ENCODE measurements around the gene CWF19L2.

The CWF19L2 gene

GRCh38 chr11:107372439-107372838, 85.2 kb downstream of the CWF19L2 start:
- Mint-ChIP-seq H3K4me1 (no peaks in the 10 kb centered on the region), H3K27ac (no peak overlapping the region), H3K9me3 (no peaks in the 10 kb centered on the region), H3K36me3 (ENCODE audit: low read depth) (no peaks in the 10 kb centered on the region), H3K27me3 (ENCODE audit: low read depth, poor library complexity) (no peaks in the 10 kb centered on the region), H3K4me3 (no peak overlapping the region)
- no peak for DNase-seq
- no peak for TF ChIP-seq CTCF (IDR thresholded peaks at IDR 0.05)

- H3K4me3 Mint-ChIP-seq, result no peak overlapping the region
- TF ChIP-seq CTCF (IDR thresholded peaks at IDR 0.05), result no peak
- H3K27me3 Mint-ChIP-seq (ENCODE audit: low read depth, poor library complexity), result no peaks in the 10 kb centered on the region
- H3K4me1 Mint-ChIP-seq, result no peaks in the 10 kb centered on the region
- DNase-seq, result no peak
- H3K27ac Mint-ChIP-seq, result no peak overlapping the region
- no peaks in the 10 kb centered on the region for H3K9me3 Mint-ChIP-seq
- H3K36me3 Mint-ChIP-seq (ENCODE audit: low read depth), result no peaks in the 10 kb centered on the region
These were observed 87.2 kb downstream of the CWF19L2 start for GRCh38 chr11:107370390-107370789.

GRCh38 chr11:107359701-107360100, 97.9 kb downstream of the CWF19L2 start:
- DNase-seq, result no peak
- Mint-ChIP-seq H3K9me3 (peaks cover 29% of the 10 kb centered on the region), H3K36me3 (ENCODE audit: low read depth) (peaks cover 45% of the 10 kb centered on the region), H3K4me3 (no peak overlapping the region), H3K4me1 (no peaks in the 10 kb centered on the region), H3K27me3 (ENCODE audit: low read depth, poor library complexity) (no peaks in the 10 kb centered on the region), H3K27ac (no peak overlapping the region)
- TF ChIP-seq CTCF (IDR thresholded peaks at IDR 0.05), result no peak

GRCh38 chr11:107357877-107358276, 99.7 kb downstream of the CWF19L2 start:
- peaks cover 41% of the 10 kb centered on the region for H3K36me3 Mint-ChIP-seq (ENCODE audit: low read depth)
- H3K9me3 Mint-ChIP-seq, result peaks cover 25% of the 10 kb centered on the region
- H3K27ac Mint-ChIP-seq, result no peak overlapping the region

GRCh38 chr11:107354780-107355179, 102.8 kb downstream of the CWF19L2 start:
- no peak for TF ChIP-seq CTCF (IDR thresholded peaks at IDR 0.05)
- Mint-ChIP-seq H3K27ac (no peak overlapping the region), H3K27me3 (ENCODE audit: low read depth, poor library complexity) (no peaks in the 10 kb centered on the region), H3K4me3 (no peak overlapping the region), H3K9me3 (peaks cover under 1% of the 10 kb centered on the region), H3K36me3 (ENCODE audit: low read depth) (peaks cover 32% of the 10 kb centered on the region), H3K4me1 (no peaks in the 10 kb centered on the region)
- DNase-seq, result no peak

More at GRCh38 chr11:107357877-107358276, 99.7 kb downstream of the CWF19L2 start:
- no peak for TF ChIP-seq CTCF (IDR thresholded peaks at IDR 0.05)
- H3K4me1 Mint-ChIP-seq, result no peaks in the 10 kb centered on the region
- DNase-seq, result no peak
- H3K27me3 Mint-ChIP-seq (ENCODE audit: low read depth, poor library complexity), result no peaks in the 10 kb centered on the region
- H3K4me3 Mint-ChIP-seq, result no peak overlapping the region

GRCh38 chr11:107337917-107338316, 119.7 kb downstream of the CWF19L2 start:
- Mint-ChIP-seq H3K36me3 (ENCODE audit: low read depth) (peaks cover 12% of the 10 kb centered on the region), H3K4me1 (peaks cover 6% of the 10 kb centered on the region)

More at GRCh38 chr11:107337917-107338316, 119.7 kb downstream of the CWF19L2 start:
- Mint-ChIP-seq H3K27ac (no peak overlapping the region), H3K9me3 (peaks cover 5% of the 10 kb centered on the region), H3K4me3 (no peak overlapping the region), H3K27me3 (ENCODE audit: low read depth, poor library complexity) (no peaks in the 10 kb centered on the region)
- TF ChIP-seq CTCF (IDR thresholded peaks at IDR 0.05), result no peak
- DNase-seq, result no peak

Measured in nephron progenitor cell (in vitro differentiated cells).